ENCODE data around the gene DUSP5. TPM values are rescaled to one million over a fixed set of nuclear protein-coding genes. Genes with fewer than 3 reads are reported as not detected.
A peak's percentile ranks its signal among the peaks of the same experiment; 100 is the strongest.

Gene DUSP5
- total RNA-seq, 1 donor from 2014 or later = 0.34 TPM

GRCh38 chr10:110533149-110533548, 35.4 kb downstream of the DUSP5 start:
- H3K4me2 ChIP-seq = no peak overlapping the region
- peaks cover 27% of the 10 kb centered on the region for H3K4me1 Mint-ChIP-seq

GRCh38 chr10:110534571-110534970, 36.9 kb downstream of the DUSP5 start:
- Mint-ChIP-seq H3K27ac (no peak overlapping the region), H3K27me3 (ENCODE audit: insufficient read depth, low read depth) (peaks cover 2% of the 10 kb centered on the region)
- no peak overlapping the region for H3K27ac ChIP-seq

More at GRCh38 chr10:110533149-110533548, 35.4 kb downstream of the DUSP5 start:
- Mint-ChIP-seq H3K27ac (no peak overlapping the region), H3K27me3 (ENCODE audit: insufficient read depth, low read depth) (peaks cover 4% of the 10 kb centered on the region), H3K36me3 (no peaks in the 10 kb centered on the region), H3K9me3 (no peaks in the 10 kb centered on the region), H3K4me3 (no peak overlapping the region)
- no peak overlapping the region for H3K27ac ChIP-seq
- TF ChIP-seq, protein P1, sequence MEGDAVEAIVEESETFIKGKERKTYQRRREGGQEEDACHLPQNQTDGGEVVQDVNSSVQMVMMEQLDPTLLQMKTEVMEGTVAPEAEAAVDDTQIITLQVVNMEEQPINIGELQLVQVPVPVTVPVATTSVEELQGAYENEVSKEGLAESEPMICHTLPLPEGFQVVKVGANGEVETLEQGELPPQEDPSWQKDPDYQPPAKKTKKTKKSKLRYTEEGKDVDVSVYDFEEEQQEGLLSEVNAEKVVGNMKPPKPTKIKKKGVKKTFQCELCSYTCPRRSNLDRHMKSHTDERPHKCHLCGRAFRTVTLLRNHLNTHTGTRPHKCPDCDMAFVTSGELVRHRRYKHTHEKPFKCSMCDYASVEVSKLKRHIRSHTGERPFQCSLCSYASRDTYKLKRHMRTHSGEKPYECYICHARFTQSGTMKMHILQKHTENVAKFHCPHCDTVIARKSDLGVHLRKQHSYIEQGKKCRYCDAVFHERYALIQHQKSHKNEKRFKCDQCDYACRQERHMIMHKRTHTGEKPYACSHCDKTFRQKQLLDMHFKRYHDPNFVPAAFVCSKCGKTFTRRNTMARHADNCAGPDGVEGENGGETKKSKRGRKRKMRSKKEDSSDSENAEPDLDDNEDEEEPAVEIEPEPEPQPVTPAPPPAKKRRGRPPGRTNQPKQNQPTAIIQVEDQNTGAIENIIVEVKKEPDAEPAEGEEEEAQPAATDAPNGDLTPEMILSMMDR (IDR thresholded peaks at IDR 0.05) = no peak
- TF ChIP-seq EZH2phosphoT487 (IDR thresholded peaks at IDR 0.05) (no peak), EZH2 (IDR thresholded peaks at IDR 0.05) (no peak)
- H3K27me3 ChIP-seq = no peaks in the 10 kb centered on the region
- H2AFZ ChIP-seq (replicated peaks) = no peak overlapping the region
- no peaks in the 10 kb centered on the region for H3K9me3 ChIP-seq (ENCODE audit: low read depth)
- peaks cover 10% of the 10 kb centered on the region for H3F3A ChIP-seq (ENCODE audit: low read depth)
- peaks cover 19% of the 10 kb centered on the region for H3K4me1 ChIP-seq
- peak; percentile 62 for DNase-seq (ENCODE audit: low spot score)
- H4K20me1 ChIP-seq (ENCODE audit: low read depth) = no peaks in the 10 kb centered on the region
- H3K79me2 ChIP-seq (ENCODE audit: low read depth) = no peaks in the 10 kb centered on the region
- no peak overlapping the region for H3K4me3 ChIP-seq
- no peak overlapping the region for H3K9ac ChIP-seq
- no peaks in the 10 kb centered on the region for H3K36me3 ChIP-seq

GRCh38 chr10:110535958-110536891, 38.5 kb downstream of the DUSP5 start:
- H3K27ac ChIP-seq = no peak overlapping the region
- H3K4me1 Mint-ChIP-seq = peaks cover 16% of the 10 kb centered on the region
- H3K27me3 Mint-ChIP-seq (ENCODE audit: insufficient read depth, low read depth) = peaks cover 2% of the 10 kb centered on the region
- H3K4me2 ChIP-seq = no peak overlapping the region
- H3F3A ChIP-seq (ENCODE audit: low read depth) = no peaks in the 10 kb centered on the region
- TF ChIP-seq EZH2 (IDR thresholded peaks at IDR 0.05) (no peak), EZH2phosphoT487 (IDR thresholded peaks at IDR 0.05) (no peak)
- TF ChIP-seq, protein P1 (IDR thresholded peaks at IDR 0.05) = peak; percentile 48
- no peaks in the 10 kb centered on the region for H3K9me3 ChIP-seq (ENCODE audit: low read depth)
- peak overlapping the region; percentile 6 for H2AFZ ChIP-seq (replicated peaks)
- DNase-seq (ENCODE audit: low spot score) = peak; percentile 41
- no peak overlapping the region for H3K9ac ChIP-seq
- H3K9me3 Mint-ChIP-seq = no peaks in the 10 kb centered on the region
- no peak overlapping the region for H3K4me3 ChIP-seq
- no peak overlapping the region for H3K27ac Mint-ChIP-seq
- no peaks in the 10 kb centered on the region for H3K27me3 ChIP-seq
- H3K4me3 Mint-ChIP-seq = no peak overlapping the region
- H3K36me3 ChIP-seq = no peaks in the 10 kb centered on the region
- no peaks in the 10 kb centered on the region for H4K20me1 ChIP-seq (ENCODE audit: low read depth)
- no peaks in the 10 kb centered on the region for H3K36me3 Mint-ChIP-seq
- peaks cover 4% of the 10 kb centered on the region for H3K4me1 ChIP-seq
- no peaks in the 10 kb centered on the region for H3K79me2 ChIP-seq (ENCODE audit: low read depth)

More at GRCh38 chr10:110534571-110534970, 36.9 kb downstream of the DUSP5 start:
- Histone ChIP-seq H4K20me1 (ENCODE audit: low read depth) (no peaks in the 10 kb centered on the region), H3K36me3 (no peaks in the 10 kb centered on the region), H3K4me2 (no peak overlapping the region), H3K4me1 (peaks cover 19% of the 10 kb centered on the region), H3K9me3 (ENCODE audit: low read depth) (no peaks in the 10 kb centered on the region), H2AFZ (replicated peaks) (no peak overlapping the region), H3F3A (ENCODE audit: low read depth) (peaks cover 10% of the 10 kb centered on the region), H3K4me3 (no peak overlapping the region), H3K27me3 (no peaks in the 10 kb centered on the region), H3K79me2 (ENCODE audit: low read depth) (no peaks in the 10 kb centered on the region), H3K9ac (no peak overlapping the region)
- Mint-ChIP-seq H3K9me3 (no peaks in the 10 kb centered on the region), H3K4me3 (peak overlapping the region; percentile 1), H3K4me1 (peaks cover 25% of the 10 kb centered on the region), H3K36me3 (no peaks in the 10 kb centered on the region)
- no peak for TF ChIP-seq EZH2 (IDR thresholded peaks at IDR 0.05)
- TF ChIP-seq EZH2phosphoT487 (IDR thresholded peaks at IDR 0.05) = no peak
- TF ChIP-seq, protein P1 (IDR thresholded peaks at IDR 0.05) = no peak
- no peak for DNase-seq (ENCODE audit: low spot score)

All from neural progenitor cell (in vitro differentiated cells).